ENCODE results near the gene TENM3. TPM values are rescaled to one million over a fixed set of nuclear protein-coding genes. Genes with fewer than 3 reads are reported as not detected.

TENM3 gene
- total and polyA plus RNA-seq, 7 experiments from 2014 or later = not detected

DNA sequence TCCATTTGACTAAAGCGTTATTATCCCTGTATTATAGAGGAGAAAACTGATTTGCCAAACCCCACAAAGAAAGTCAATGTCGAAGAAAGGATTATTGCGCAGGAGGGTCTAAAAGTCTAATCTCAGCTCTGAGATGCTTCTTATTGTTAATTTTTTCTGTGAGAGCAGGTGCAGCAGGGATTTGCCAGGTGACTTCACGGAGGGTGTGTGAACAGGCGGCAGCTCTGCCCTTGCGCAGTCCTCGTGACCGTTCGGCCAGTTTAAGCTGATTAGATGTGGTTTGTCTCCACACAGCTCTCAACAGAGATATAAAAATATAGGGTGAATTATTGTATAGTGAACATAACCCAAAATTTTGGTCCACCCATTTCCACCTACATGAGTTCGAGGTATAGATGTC, 28.5 kb downstream of the TENM3 start:
- ATAC-seq (no peak), DNase-seq (no peak)
- intact Hi-C loops (cut with micrococcal nuclease) = no loop called here
- CTCF ChIA-PET = no interaction called here
- Mint-ChIP-seq H3K27me3 (peaks cover 0 to 17% (median 0%) of the 10 kb centered on the region in 5 donors), H3K9me3 (peaks cover 0 to 10% (median 2%) of the 10 kb centered on the region in 11 donors), H3K4me1 (no peaks in the 10 kb centered on the region), H3K4me3 (no peak overlapping the region), H3K27ac (no peak overlapping the region), H3K36me3 (no peaks in the 10 kb centered on the region)
- H3K36me3 ChIP-seq (ENCODE audit: control insufficient read depth in 2 of 3, insufficient read depth in 3 of 3, low read length in 3 of 3) = no peaks in the 10 kb centered on the region
- H3K27me3 ChIP-seq (ENCODE audit: control insufficient read depth in 2 of 2, insufficient read depth in 2 of 2, low read length in 2 of 2) = no peaks in the 10 kb centered on the region
- POLR2A ChIA-PET = no interaction called here
- H3K4me1 ChIP-seq (ENCODE audit: control insufficient read depth in 2 of 2, insufficient read depth in 2 of 2, low read length in 2 of 2) = no peaks in the 10 kb centered on the region
- no peak overlapping the region for H3K27ac ChIP-seq (ENCODE audit: low read depth, low read length)
- no peak overlapping the region for H3K4me3 ChIP-seq (ENCODE audit: low read length)
- no peaks in the 10 kb centered on the region for H3K9me3 ChIP-seq (ENCODE audit: control insufficient read depth in 2 of 3, low read length in 3 of 3)

DNA sequence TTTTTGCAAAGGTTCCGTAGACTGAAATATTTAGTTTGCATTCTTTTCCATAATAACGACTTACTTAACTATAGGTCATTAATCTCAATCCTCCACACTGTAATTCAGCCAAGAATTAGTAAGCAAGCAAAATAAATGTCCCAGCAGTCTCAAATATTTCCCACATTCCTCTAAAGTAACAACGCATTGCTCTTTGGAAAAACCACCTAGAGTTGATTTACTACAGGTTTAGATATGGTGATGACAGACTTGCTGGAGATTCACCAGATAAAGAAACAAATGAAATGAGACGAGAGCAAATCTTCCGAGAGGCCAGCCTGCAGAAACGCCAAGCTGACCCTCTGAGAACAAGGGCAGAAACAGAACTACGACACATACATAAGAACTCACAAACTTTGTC, 28.9 kb downstream of the TENM3 start:
- H3K27me3 Mint-ChIP-seq = peaks cover 0 to 19% (median 0%) of the 10 kb centered on the region in 5 donors
- Histone ChIP-seq H3K9me3 (ENCODE audit: control insufficient read depth in 2 of 3, low read length in 3 of 3) (no peaks in the 10 kb centered on the region), H3K36me3 (ENCODE audit: control insufficient read depth in 2 of 3, insufficient read depth in 3 of 3, low read length in 3 of 3) (no peaks in the 10 kb centered on the region), H3K4me1 (ENCODE audit: control insufficient read depth in 2 of 2, insufficient read depth in 2 of 2, low read length in 2 of 2) (no peaks in the 10 kb centered on the region), H3K4me3 (ENCODE audit: low read length) (no peak overlapping the region), H3K27ac (ENCODE audit: low read depth, low read length) (no peak overlapping the region), H3K27me3 (ENCODE audit: control insufficient read depth in 2 of 2, insufficient read depth in 2 of 2, low read length in 2 of 2) (no peaks in the 10 kb centered on the region)
- ATAC-seq (no peak), DNase-seq (no peak)
- CTCF ChIA-PET = no interaction called here
- H3K4me1 Mint-ChIP-seq = no peaks in the 10 kb centered on the region
- peaks cover 0 to 14% (median 2%) of the 10 kb centered on the region in 11 donors for H3K9me3 Mint-ChIP-seq
- H3K27ac Mint-ChIP-seq = no peak overlapping the region
- POLR2A ChIA-PET = no interaction called here
- H3K36me3 Mint-ChIP-seq = no peaks in the 10 kb centered on the region
- no peak overlapping the region for H3K4me3 Mint-ChIP-seq
- intact Hi-C loops (cut with micrococcal nuclease) = no loop called here

DNA sequence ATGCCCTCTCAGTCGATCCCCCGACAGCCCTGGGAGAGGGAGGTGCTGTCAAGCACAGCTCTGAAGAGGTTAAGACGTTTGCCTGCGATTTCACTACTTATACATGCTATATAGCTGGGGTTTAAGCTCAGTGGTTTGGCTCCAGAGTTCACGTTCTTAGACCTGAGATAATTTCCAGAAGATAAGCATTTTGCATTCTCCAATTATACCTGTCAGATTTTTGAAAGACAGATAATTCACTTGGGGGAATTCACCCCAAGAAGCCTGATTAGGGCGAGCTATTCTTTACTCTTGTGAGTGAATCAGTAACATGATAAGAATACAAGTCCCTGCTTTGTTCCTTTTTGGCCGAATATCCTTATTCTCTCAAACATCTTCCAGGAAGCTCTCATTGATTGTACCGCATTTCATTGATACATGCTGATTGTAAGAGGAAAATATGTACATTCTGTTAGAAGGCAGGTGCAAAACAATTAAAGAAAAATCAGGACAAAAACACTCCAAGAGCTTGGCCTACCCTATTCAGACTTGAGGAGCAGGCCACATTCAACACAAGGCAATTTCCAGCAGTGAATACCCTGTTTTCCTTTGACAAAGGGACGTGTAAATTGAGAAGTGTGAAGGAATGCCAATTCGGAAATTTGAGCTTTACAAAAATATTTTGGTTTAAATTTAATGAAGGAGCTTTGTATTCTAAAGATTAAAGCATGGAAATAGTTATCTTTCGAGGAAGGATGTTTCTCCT, 30.2 kb downstream of the TENM3 start:
- no peak for ATAC-seq
- intact Hi-C loops (cut with micrococcal nuclease) = no loop called here
- no peaks in the 10 kb centered on the region for H3K9me3 ChIP-seq (ENCODE audit: control insufficient read depth in 2 of 3, low read length in 3 of 3)
- no peaks in the 10 kb centered on the region for H3K36me3 Mint-ChIP-seq
- H3K4me3 Mint-ChIP-seq = no peak overlapping the region
- no peak for DNase-seq
- H3K27me3 Mint-ChIP-seq = peaks cover 0 to 19% (median 0%) of the 10 kb centered on the region in 5 donors
- no peak overlapping the region for H3K27ac ChIP-seq (ENCODE audit: low read depth, low read length)
- no peaks in the 10 kb centered on the region for H3K4me1 Mint-ChIP-seq
- H3K27ac Mint-ChIP-seq = no peak overlapping the region
- H3K4me3 ChIP-seq (ENCODE audit: low read length) = no peak overlapping the region
- POLR2A ChIA-PET = no interaction called here
- no peaks in the 10 kb centered on the region for H3K36me3 ChIP-seq (ENCODE audit: control insufficient read depth in 2 of 3, insufficient read depth in 3 of 3, low read length in 3 of 3)
- no peaks in the 10 kb centered on the region for H3K4me1 ChIP-seq (ENCODE audit: control insufficient read depth in 2 of 2, insufficient read depth in 2 of 2, low read length in 2 of 2)
- H3K27me3 ChIP-seq (ENCODE audit: control insufficient read depth in 2 of 2, insufficient read depth in 2 of 2, low read length in 2 of 2) = no peaks in the 10 kb centered on the region
- H3K9me3 Mint-ChIP-seq = peaks cover 0 to 14% (median 2%) of the 10 kb centered on the region in 11 donors
- CTCF ChIA-PET = no interaction called here

DNA sequence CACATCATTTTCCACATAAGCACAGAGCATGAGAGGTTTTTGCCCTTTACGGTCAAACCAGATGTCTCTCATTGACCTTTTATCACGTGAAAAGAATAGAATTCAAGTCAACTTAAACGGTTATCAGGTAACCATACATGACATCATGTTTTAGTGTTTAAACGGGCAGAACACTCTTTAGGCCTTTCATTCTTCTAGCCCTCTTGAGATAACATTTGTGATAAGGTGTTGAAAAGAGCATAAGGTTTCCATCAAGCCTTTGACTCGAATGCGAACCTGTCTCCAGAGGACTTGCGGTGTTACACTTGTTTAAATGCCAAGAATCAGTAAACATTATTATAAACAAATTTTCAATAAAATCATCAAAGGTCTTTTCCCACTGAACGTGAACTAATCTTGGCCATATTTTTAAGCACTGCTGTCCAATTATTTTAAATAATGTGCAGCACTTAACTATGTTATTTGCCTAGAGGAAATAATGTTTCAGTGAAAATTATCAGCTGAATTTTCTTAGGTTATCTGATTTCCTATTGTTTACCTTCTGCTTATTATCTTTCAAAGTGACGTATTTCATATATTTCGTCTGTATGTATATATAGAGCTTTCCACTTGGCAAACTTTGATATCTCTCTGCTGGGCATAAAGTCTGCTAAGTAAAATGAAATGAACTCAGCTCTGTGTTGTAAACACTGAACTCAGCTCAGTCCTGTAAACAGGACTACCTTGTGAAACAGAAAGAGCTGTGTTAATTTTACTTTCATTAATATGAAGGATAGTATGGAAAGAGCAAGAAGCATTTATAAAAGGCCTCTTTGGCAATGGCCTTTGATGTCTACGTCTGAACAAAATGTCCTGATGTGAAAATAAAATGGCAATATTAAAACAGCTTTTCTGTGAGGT, 33.3 kb downstream of the TENM3 start:
- no peak for ATAC-seq

DNA sequence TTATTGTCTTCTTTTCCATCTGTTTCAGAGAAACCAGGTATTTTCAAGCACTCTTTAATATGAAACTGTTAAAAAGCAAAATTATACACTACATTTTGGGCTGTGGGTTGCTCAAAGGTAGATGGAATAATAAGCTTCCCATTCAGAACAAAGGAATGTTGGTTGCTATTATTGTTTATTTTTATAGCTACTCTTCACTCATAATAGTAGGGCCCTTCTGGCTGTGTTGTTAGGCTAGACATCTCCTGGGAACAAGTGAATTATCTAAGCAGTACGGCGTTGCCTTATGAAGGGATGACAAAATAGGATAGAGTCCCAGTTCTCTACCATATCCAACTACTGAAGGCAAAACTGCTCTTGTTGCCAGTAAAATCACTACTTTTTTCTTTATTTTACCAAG, 34.2 kb downstream of the TENM3 start:
- Mint-ChIP-seq H3K9me3 (peaks cover 0 to 14% (median 0%) of the 10 kb centered on the region in 11 donors), H3K27me3 (peaks cover 0 to 13% (median 0%) of the 10 kb centered on the region in 5 donors), H3K27ac (no peak overlapping the region), H3K36me3 (no peaks in the 10 kb centered on the region), H3K4me3 (no peak overlapping the region), H3K4me1 (no peaks in the 10 kb centered on the region)
- DNase-seq = no peak
- ChIA-PET POLR2A (no interaction called here), CTCF (no interaction called here)
- no peak for ATAC-seq
- no peak overlapping the region for H3K4me3 ChIP-seq (ENCODE audit: low read length)
- H3K27ac ChIP-seq (ENCODE audit: low read depth, low read length) = no peak overlapping the region
- no peaks in the 10 kb centered on the region for H3K4me1 ChIP-seq (ENCODE audit: control insufficient read depth in 2 of 2, insufficient read depth in 2 of 2, low read length in 2 of 2)
- H3K9me3 ChIP-seq (ENCODE audit: control insufficient read depth in 2 of 3, low read length in 3 of 3) = no peaks in the 10 kb centered on the region
- H3K27me3 ChIP-seq (ENCODE audit: control insufficient read depth in 2 of 2, insufficient read depth in 2 of 2, low read length in 2 of 2) = no peaks in the 10 kb centered on the region
- intact Hi-C loops (cut with micrococcal nuclease) = no loop called here
- no peaks in the 10 kb centered on the region for H3K36me3 ChIP-seq (ENCODE audit: control insufficient read depth in 2 of 3, insufficient read depth in 3 of 3, low read length in 3 of 3)

More for the DNA sequence above, 33.3 kb downstream of the TENM3 start:
- Histone ChIP-seq H3K36me3 (ENCODE audit: control insufficient read depth in 2 of 3, insufficient read depth in 3 of 3, low read length in 3 of 3) (no peaks in the 10 kb centered on the region), H3K27me3 (ENCODE audit: control insufficient read depth in 2 of 2, insufficient read depth in 2 of 2, low read length in 2 of 2) (no peaks in the 10 kb centered on the region), H3K4me3 (ENCODE audit: low read length) (no peak overlapping the region), H3K4me1 (ENCODE audit: control insufficient read depth in 2 of 2, insufficient read depth in 2 of 2, low read length in 2 of 2) (no peaks in the 10 kb centered on the region), H3K27ac (ENCODE audit: low read depth, low read length) (no peak overlapping the region), H3K9me3 (ENCODE audit: control insufficient read depth in 2 of 3, low read length in 3 of 3) (no peaks in the 10 kb centered on the region)
- no peaks in the 10 kb centered on the region for H3K36me3 Mint-ChIP-seq
- no peak for DNase-seq
- no peak overlapping the region for H3K4me3 Mint-ChIP-seq
- ChIA-PET POLR2A (no interaction called here), CTCF (no interaction called here)
- peaks cover 0 to 14% (median 0%) of the 10 kb centered on the region in 11 donors for H3K9me3 Mint-ChIP-seq
- H3K27me3 Mint-ChIP-seq = peaks cover 0 to 17% (median 0%) of the 10 kb centered on the region in 5 donors
- H3K4me1 Mint-ChIP-seq = no peaks in the 10 kb centered on the region
- no peak overlapping the region for H3K27ac Mint-ChIP-seq
- intact Hi-C loops (cut with micrococcal nuclease) = no loop called here

DNA sequence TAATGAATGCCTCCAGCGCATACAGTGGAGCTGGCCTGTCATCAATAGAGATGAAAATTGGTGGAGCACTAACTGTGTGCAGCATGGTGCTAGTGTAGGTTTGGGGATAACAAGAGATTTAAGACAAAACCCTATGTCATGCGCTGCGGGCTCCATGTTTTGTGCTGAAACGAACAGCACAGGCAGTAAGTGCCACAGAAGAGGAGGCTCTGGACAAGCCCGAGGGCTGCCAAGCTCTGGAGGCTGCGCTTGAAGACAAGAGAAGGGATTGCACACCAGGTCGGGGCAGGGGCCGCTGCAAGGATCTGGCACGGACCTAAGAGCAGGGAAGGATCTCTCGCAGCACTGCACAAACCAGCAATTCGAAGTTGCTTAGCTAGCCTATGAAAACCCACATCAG, 35.5 kb downstream of the TENM3 start:
- H3K27ac Mint-ChIP-seq = no peak overlapping the region

More for the DNA sequence above, 35.5 kb downstream of the TENM3 start:
- Mint-ChIP-seq H3K27me3 (peaks cover 0 to 8% (median 0%) of the 10 kb centered on the region in 5 donors), H3K9me3 (peaks cover 0 to 12% (median 0%) of the 10 kb centered on the region in 11 donors), H3K36me3 (no peaks in the 10 kb centered on the region), H3K4me3 (no peak overlapping the region), H3K4me1 (no peaks in the 10 kb centered on the region)
- H3K27ac ChIP-seq (ENCODE audit: low read depth, low read length) = no peak overlapping the region
- intact Hi-C loops (cut with micrococcal nuclease) = no loop called here
- ATAC-seq = peak; percentile 20
- no peaks in the 10 kb centered on the region for H3K9me3 ChIP-seq (ENCODE audit: control insufficient read depth in 2 of 3, low read length in 3 of 3)
- no peaks in the 10 kb centered on the region for H3K27me3 ChIP-seq (ENCODE audit: control insufficient read depth in 2 of 2, insufficient read depth in 2 of 2, low read length in 2 of 2)
- no peaks in the 10 kb centered on the region for H3K36me3 ChIP-seq (ENCODE audit: control insufficient read depth in 2 of 3, insufficient read depth in 3 of 3, low read length in 3 of 3)
- no peak for DNase-seq
- POLR2A ChIA-PET = no interaction called here
- H3K4me1 ChIP-seq (ENCODE audit: control insufficient read depth in 2 of 2, insufficient read depth in 2 of 2, low read length in 2 of 2) = no peaks in the 10 kb centered on the region
- CTCF ChIA-PET = no interaction called here
- no peak overlapping the region for H3K4me3 ChIP-seq (ENCODE audit: low read length)
